ENCODE data around the gene MVB12B.

MVB12B gene

GRCh38 chr9:126431077-126431742 is 104.6 kb downstream of the MVB12B start:
- no peak for DNase-seq (ENCODE audit: low read depth in 2 of 2)

- DNase-seq (ENCODE audit: low read depth in 2 of 2), result no peak
Measured at GRCh38 chr9:126432659-126433058, 106.0 kb downstream of the MVB12B start.

- DNase-seq (ENCODE audit: low read depth in 2 of 2), result no peak
Measured at GRCh38 chr9:126435105-126435504, 108.5 kb downstream of the MVB12B start.

- no peak for DNase-seq (ENCODE audit: low read depth in 2 of 2)
Measured at GRCh38 chr9:126435626-126436025, 109.0 kb downstream of the MVB12B start.

GRCh38 chr9:126436545-126437267 is 110.1 kb downstream of the MVB12B start:
- DNase-seq (ENCODE audit: low read depth in 2 of 2), result no peak

GRCh38 chr9:126437268-126437666 is 110.6 kb downstream of the MVB12B start:
- no peak for DNase-seq (ENCODE audit: low read depth in 2 of 2)

GRCh38 chr9:126437701-126438100 is 111.1 kb downstream of the MVB12B start:
- no peak for DNase-seq (ENCODE audit: low read depth in 2 of 2)

GRCh38 chr9:126438741-126439401 is 112.2 kb downstream of the MVB12B start:
- no peak for DNase-seq (ENCODE audit: low read depth in 2 of 2)

- DNase-seq (ENCODE audit: low read depth in 2 of 2), result peak; percentile 46 to 48
Measured at GRCh38 chr9:126439402-126439765, 112.8 kb downstream of the MVB12B start.

GRCh38 chr9:126439883-126440653 is 113.4 kb downstream of the MVB12B start:
- no peak for DNase-seq (ENCODE audit: low read depth in 2 of 2)

GRCh38 chr9:126440940-126441339 is 114.3 kb downstream of the MVB12B start:
- peak; percentile 77 for DNase-seq (ENCODE audit: low read depth in 2 of 2)

- DNase-seq (ENCODE audit: low read depth in 2 of 2), result no peak
Measured at GRCh38 chr9:126442636-126443035, 116.0 kb downstream of the MVB12B start.

- DNase-seq (ENCODE audit: low read depth in 2 of 2), result no peak
Measured at GRCh38 chr9:126443144-126443543, 116.5 kb downstream of the MVB12B start.

GRCh38 chr9:126448136-126448535 is 121.5 kb downstream of the MVB12B start:
- no peak for DNase-seq (ENCODE audit: low read depth in 2 of 2)

- DNase-seq (ENCODE audit: low read depth in 2 of 2), result no peak
Measured at GRCh38 chr9:126448865-126449577, 122.4 kb downstream of the MVB12B start.

GRCh38 chr9:126449725-126450667 is 123.4 kb downstream of the MVB12B start:
- no peak for DNase-seq (ENCODE audit: low read depth in 2 of 2)

GRCh38 chr9:126450668-126451205 is 124.1 kb downstream of the MVB12B start:
- DNase-seq (ENCODE audit: low read depth in 2 of 2), result no peak

- no peak for DNase-seq (ENCODE audit: low read depth in 2 of 2)
Measured at GRCh38 chr9:126451316-126451885, 124.8 kb downstream of the MVB12B start.

- DNase-seq (ENCODE audit: low read depth in 2 of 2), result no peak
Measured at GRCh38 chr9:126452106-126452505, 125.5 kb downstream of the MVB12B start.
